IMR-90 (cell line): ENCODE data around the gene BSDC1. TPM values are rescaled to one million over a fixed set of nuclear protein-coding genes. Genes with fewer than 3 reads are reported as not detected.

ENCODE experiments used
- ATAC-seq: fragments of 200-7000 bp; cut with Tn5 transposase; 2 replicates; pipeline ENCODE4 v1.9.1; 2020; ENCODE audit warnings: low read depth, mild to moderate bottlenecking, moderate library complexity
- BruUV-seq: library from RNA; stranded (reverse); fragments of 400-500 nt; replicated peaks from 2 replicates; lab custom pipeline; 2021; lab: Mats Ljungman, UMichigan
- CTCF ChIA-PET: fragments of 300-600 bp; formaldehyde crosslinking; extraction: SDS; loops from one replicate; lab custom pipeline; 2021; ENCODE audit warnings: antibody characterized with exemption; lab: Yijun Ruan, JAX
- POLR2A ChIA-PET: fragments of 300-600 bp; sonication (Branson Sonifier 250); formaldehyde crosslinking; loops from one replicate; lab custom pipeline; 2022; ENCODE audit warnings: antibody characterized with exemption; ENCODE audit not compliant: unreplicated experiment; lab: Charles Lee
- DNase-seq: peaks from one replicate; pipeline ENCODE4 v3.0.0; 2013
- H2AFZ ChIP-seq: replicated peaks from 2 replicates; pipeline ENCODE3; 2013; ENCODE audit warnings: low read length, mild to moderate bottlenecking; ENCODE audit not compliant: poor library complexity
- H2AK5ac ChIP-seq: 2 replicates; pipeline ENCODE4 v1.6.1; 2013; ENCODE audit warnings: low read depth, low read length, inconsistent platforms
- H2AK9ac ChIP-seq: replicated peaks from 2 replicates; pipeline ENCODE3; 2013; ENCODE audit warnings: mild to moderate bottlenecking, low read depth, low read length, moderate library complexity; ENCODE audit not compliant: poor library complexity
- H2BK120ac ChIP-seq: 2 replicates; pipeline ENCODE4 v1.6.1; 2013; ENCODE audit warnings: low read depth, low read length, inconsistent platforms
- H2BK15ac ChIP-seq: 3 replicates; pipeline ENCODE4 v1.6.1; 2013; ENCODE audit warnings: low read depth, low read length, inconsistent platforms
- H2BK20ac ChIP-seq: 2 replicates; pipeline ENCODE4 v1.6.1; 2013; ENCODE audit warnings: low read depth, mild to moderate bottlenecking, inconsistent platforms, low read length, moderate library complexity
- H2BK5ac ChIP-seq: 2 replicates; pipeline ENCODE4 v1.6.1; 2013; ENCODE audit warnings: mild to moderate bottlenecking, low read depth, low read length, inconsistent platforms; ENCODE audit not compliant: poor library complexity, severe bottlenecking
- H3K14ac ChIP-seq: replicated peaks from 2 replicates; pipeline ENCODE4 v1.6.1; 2013; ENCODE audit warnings: low read depth, low read length, inconsistent platforms
- H3K18ac ChIP-seq: 2 replicates; pipeline ENCODE4 v1.6.1; 2013; ENCODE audit warnings: low read depth, low read length, control low read depth
- H3K23ac ChIP-seq: 2 replicates; pipeline ENCODE4 v1.6.1; 2013; ENCODE audit warnings: low read depth, low read length, inconsistent platforms
- H3K27ac ChIP-seq: 2 replicates; pipeline ENCODE4 v1.5.1; 2013; ENCODE audit warnings: mild to moderate bottlenecking, control low read depth, low read length; ENCODE audit not compliant: insufficient read depth
- H3K27me3 ChIP-seq: 2 replicates; pipeline ENCODE4 v1.6.1; 2013; ENCODE audit warnings: low read length; ENCODE audit not compliant: control insufficient read depth, insufficient read depth
- H3K36me3 ChIP-seq: 2 replicates; pipeline ENCODE4 v1.6.1; 2013; ENCODE audit warnings: low read length, mixed read lengths; ENCODE audit not compliant: control insufficient read depth, insufficient read depth
- H3K4ac ChIP-seq: 2 replicates; pipeline ENCODE4 v1.6.1; 2013; ENCODE audit warnings: low read depth, low read length, inconsistent platforms
- H3K4me1 ChIP-seq: 2 replicates; pipeline ENCODE4 v1.6.1; 2013; ENCODE audit warnings: low read length, mixed read lengths; ENCODE audit not compliant: control insufficient read depth, insufficient read depth
- H3K4me2 ChIP-seq: 2 replicates; pipeline ENCODE4 v1.6.1; 2013; ENCODE audit warnings: low read depth, mild to moderate bottlenecking, control low read depth, low read length, moderate library complexity
- H3K4me3 ChIP-seq: 2 replicates; pipeline ENCODE4 v1.5.1; 2013; ENCODE audit warnings: low read depth, mild to moderate bottlenecking, control low read depth, low read length, moderate library complexity; ENCODE audit not compliant: insufficient read depth
- H3K56ac ChIP-seq: 2 replicates; pipeline ENCODE4 v1.6.1; 2013; ENCODE audit warnings: low read length, inconsistent platforms; ENCODE audit not compliant: insufficient read depth; ENCODE audit errors: extremely low read depth
- H3K79me1 ChIP-seq, 2 experiments: 2 replicates each; pipeline ENCODE4 v1.6.1; 2013; ENCODE audit warnings: low read length in 2 of 2, inconsistent platforms in 1 of 2, low read depth in 1 of 2
- H3K9ac ChIP-seq: 2 replicates; pipeline ENCODE4 v1.6.1; 2013; ENCODE audit warnings: low read depth, low read length, control low read depth
- H3K9me1 ChIP-seq: 2 replicates; pipeline ENCODE4 v1.6.1; 2013; ENCODE audit warnings: low read length, inconsistent platforms; ENCODE audit not compliant: insufficient read depth
- H3K9me3 ChIP-seq: 2 replicates; pipeline ENCODE4 v1.6.1; 2013; ENCODE audit warnings: low read length; ENCODE audit not compliant: control insufficient read depth, insufficient read depth
- H4K20me1 ChIP-seq: 2 replicates; pipeline ENCODE4 v1.6.1; 2013; ENCODE audit warnings: low read length, inconsistent platforms; ENCODE audit not compliant: insufficient read depth
- H4K5ac ChIP-seq: 2 replicates; pipeline ENCODE4 v1.6.1; 2013; ENCODE audit warnings: mild to moderate bottlenecking, low read depth, low read length, control low read depth
- H4K8ac ChIP-seq, 2 experiments: 2 replicates each; pipeline ENCODE4 v1.6.1; 2013; ENCODE audit warnings: low read depth in 2 of 2, low read length in 2 of 2, control low read depth in 1 of 2, inconsistent platforms in 1 of 2
- H4K91ac ChIP-seq: 2 replicates; pipeline ENCODE4 v1.6.1; 2013; ENCODE audit warnings: low read depth, low read length, inconsistent platforms; ENCODE audit not compliant: insufficient read depth
- MAZ ChIP-seq: IDR thresholded peaks from 2 replicates; pipeline ENCODE4 v1.6.1; 2012; ENCODE audit warnings: low read depth, mild to moderate bottlenecking, low read length, improper control_type of control experiment, moderate library complexity, borderline replicate concordance
- MXI1 ChIP-seq: IDR thresholded peaks from 2 replicates; pipeline ENCODE4 v1.6.1; 2012; ENCODE audit warnings: low read depth, mild to moderate bottlenecking, low read length, moderate library complexity, borderline replicate concordance
- POLR2A ChIP-seq: IDR thresholded peaks from 2 replicates; pipeline ENCODE4 v1.6.1; 2012; ENCODE audit warnings: mild to moderate bottlenecking, low read depth, low read length
- RAD21 ChIP-seq: IDR thresholded peaks from 2 replicates; pipeline ENCODE4 v1.6.1; 2012; ENCODE audit warnings: low read length, improper control_type of control experiment
- SMC3 ChIP-seq: fragments of 150-350 bp; IDR thresholded peaks from 2 replicates; pipeline ENCODE4 v1.6.1; 2016; ENCODE audit warnings: low read depth, mild to moderate bottlenecking, antibody characterized with exemption, low read length, moderate library complexity
- WGBS, 2 experiments: methylation state at CpG; one replicate each; pipeline versions ENCODE4 v1.1.5 to v1.1.7; 2013; ENCODE audit warnings: missing lambda C conversion rate in 2 of 2; ENCODE audit not compliant: insufficient read length in 1 of 2; ENCODE audit errors: extremely low coverage in 2 of 2; 5-methylcytosine and 5-hydroxymethylcytosine counted together
- dilution Hi-C: fragments of 300-500 bp; cut with HindIII; formaldehyde crosslinking; loops from one replicate; pipeline ENCODE4 v1.14.3; 2018; ENCODE audit warnings: low sequenced_read_pairs; ENCODE audit not compliant: unreplicated experiment
- in situ Hi-C: fragments of 300-500 bp; cut with MboI; formaldehyde crosslinking; loops from 3 replicates; pipeline ENCODE4 v1.14.3; 2019; ENCODE audit warnings: low sequenced_read_pairs, inconsistent platforms, mixed read lengths
- intact Hi-C: fragments of 100-400 bp; cut with micrococcal nuclease; formaldehyde crosslinking; loops from 2 replicates; pipeline ENCODE4 v1.10.0; 2022
- polyA plus RNA-seq, 3 experiments: library from polyadenylated mRNA; depleted of rRNA; stranded (reverse); fragments of >200 nt; gene quantifications; 2 replicates each; pipeline ENCODE4 v1.2.3, GENCODE V29; 2012; ENCODE audit warnings: low replicate concordance in 1 of 3
- total RNA-seq: library from RNA; depleted of rRNA; stranded (reverse); fragments of >200 nt; gene quantifications from 2 replicates; pipeline ENCODE4 v1.2.3, GENCODE V29; 2012
- TF ChIP-seq, protein P1 (sequence below): fragments of 150-350 bp; IDR thresholded peaks from 2 replicates; pipeline ENCODE4 v1.6.1; 2017; ENCODE audit warnings: mild to moderate bottlenecking, antibody characterized with exemption, low read length, low read depth

Gene BSDC1
- total and polyA plus RNA-seq, 2 of the 4 experiments (the other 2 are of a cell fraction), result 56.8 to 60.4 TPM

DNA sequence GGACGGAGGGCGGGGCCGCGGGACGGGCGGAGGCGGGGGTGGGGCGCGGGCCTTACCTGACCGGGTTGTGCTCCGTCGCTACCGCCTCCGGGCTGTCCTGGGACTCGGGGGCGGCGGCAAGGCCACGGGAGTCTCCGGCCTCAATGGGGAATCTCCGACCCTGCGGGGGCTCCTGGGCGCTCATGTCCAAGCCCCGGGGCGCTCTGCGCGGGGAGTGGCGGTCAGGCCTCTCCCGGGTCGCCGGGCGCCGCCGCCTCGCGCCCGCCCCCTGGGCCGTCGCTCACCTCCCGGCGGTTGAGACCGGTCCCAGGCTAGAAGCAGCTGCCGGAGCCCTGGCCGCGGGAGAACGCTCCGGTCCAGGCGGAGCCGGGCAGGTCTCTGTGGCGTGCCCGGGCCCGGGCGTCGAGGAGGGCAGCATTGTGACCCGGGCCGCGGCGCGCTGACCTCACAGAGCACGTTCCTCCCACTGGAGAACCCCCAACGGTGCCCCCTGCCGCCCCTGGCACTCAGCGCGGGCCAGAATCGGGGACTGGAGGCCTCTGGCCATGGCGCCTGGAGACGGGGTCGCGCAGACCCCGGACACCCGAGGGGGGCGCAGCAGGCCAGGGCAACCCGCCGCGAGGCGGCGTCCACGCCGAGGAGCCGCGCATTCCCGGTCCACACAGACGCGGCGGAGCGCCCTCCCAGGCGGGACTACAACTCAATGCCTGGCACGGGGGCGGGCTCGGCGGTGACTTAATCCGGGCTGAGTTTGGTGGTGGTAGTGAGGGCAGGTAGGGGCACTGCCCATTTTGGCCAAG lies 32.4 kb downstream of the BSDC1 start:
- Histone ChIP-seq H3K9me3 (no peaks in the 10 kb centered on the region), H4K5ac (no peak overlapping the region), H2AK5ac (no peak overlapping the region), H3K14ac (no peak overlapping the region), H3K36me3 (peaks cover 25% of the 10 kb centered on the region), H3K27me3 (no peaks in the 10 kb centered on the region), H4K20me1 (no peaks in the 10 kb centered on the region; the same call in 1 of the 2 replicates), H2AK9ac (peak overlapping the region; percentile 46), H3K9me1 (0 out of 2 replicates have a peak, but pooled peaks cover 4% of the 10 kb centered on the region), H4K8ac (peak overlapping the region in 1 of 2 experiments; percentile 27; a peak in 1 of 4 replicates), H2BK5ac (no peak overlapping the region), H3K4me2 (no peak overlapping the region), H2AFZ (peak overlapping the region; percentile 77), H3K79me1 (peaks cover 0 to 3% of the 10 kb centered on the region in 2 experiments; a peak in 1 of 4 replicates), H2BK15ac (no peak overlapping the region), H4K91ac (no peak overlapping the region), H3K4me1 (no peaks in the 10 kb centered on the region), H3K56ac (no peak overlapping the region), H3K27ac (no peak overlapping the region), H3K4me3 (no peak overlapping the region), H3K4ac (no peak overlapping the region; the same call in 1 of the 2 replicates), H2BK20ac (no peak overlapping the region), H3K18ac (no peak overlapping the region), H3K23ac (no peak overlapping the region; the same call in 1 of the 2 replicates), H2BK120ac (no peak overlapping the region), H3K9ac (no peak overlapping the region)
- 7% methylated on average over 19 of the region's 91 CpGs; no CpG with 5 or more reads in 1 of the 2 experiments for WGBS, 2 experiments
- ChIA-PET POLR2A (no interaction called here), CTCF (no interaction called here)
- in situ Hi-C loops, result no loop called here
- intact Hi-C loops, result no loop called here
- ATAC-seq (peak; percentile 52), DNase-seq (no peak)
- dilution Hi-C loops, result no loop called here
- no TSS peak for BruUV-seq
- TF ChIP-seq, protein P1, sequence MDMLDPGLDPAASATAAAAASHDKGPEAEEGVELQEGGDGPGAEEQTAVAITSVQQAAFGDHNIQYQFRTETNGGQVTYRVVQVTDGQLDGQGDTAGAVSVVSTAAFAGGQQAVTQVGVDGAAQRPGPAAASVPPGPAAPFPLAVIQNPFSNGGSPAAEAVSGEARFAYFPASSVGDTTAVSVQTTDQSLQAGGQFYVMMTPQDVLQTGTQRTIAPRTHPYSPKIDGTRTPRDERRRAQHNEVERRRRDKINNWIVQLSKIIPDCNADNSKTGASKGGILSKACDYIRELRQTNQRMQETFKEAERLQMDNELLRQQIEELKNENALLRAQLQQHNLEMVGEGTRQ, result no peak
- TF ChIP-seq SMC3 (0 out of 2 replicates have a peak, but pooled peaks have one; percentile 5), MAZ (no peak), MXI1 (no peak), POLR2A (no peak), RAD21 (no peak)
